ENCODE data around the gene TMPRSS11F. TPM values are rescaled to one million over a fixed set of nuclear protein-coding genes. Genes with fewer than 3 reads are reported as not detected.

Gene TMPRSS11F
- total RNA-seq, 1 donor: not detected

DNA sequence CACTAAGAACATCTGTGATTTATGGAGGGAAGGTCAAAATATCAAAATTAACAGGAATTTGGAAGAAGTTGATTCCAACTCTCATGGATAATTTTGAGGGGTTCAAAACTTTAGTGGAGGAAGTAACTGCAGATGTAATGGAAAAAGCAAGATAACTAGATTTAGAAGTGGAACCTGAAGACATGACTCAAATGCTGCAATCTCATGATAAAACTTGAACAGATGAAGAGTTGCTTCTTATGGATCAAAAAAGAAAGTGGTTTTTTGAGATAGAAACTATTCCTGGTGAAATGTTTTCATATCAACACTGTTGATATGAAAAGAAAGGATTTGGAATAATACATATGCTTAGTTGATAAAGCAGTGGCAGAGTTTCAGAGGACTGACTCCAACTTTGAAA, 9.7 kb downstream of the TMPRSS11F start:
- TF ChIP-seq, protein P1, sequence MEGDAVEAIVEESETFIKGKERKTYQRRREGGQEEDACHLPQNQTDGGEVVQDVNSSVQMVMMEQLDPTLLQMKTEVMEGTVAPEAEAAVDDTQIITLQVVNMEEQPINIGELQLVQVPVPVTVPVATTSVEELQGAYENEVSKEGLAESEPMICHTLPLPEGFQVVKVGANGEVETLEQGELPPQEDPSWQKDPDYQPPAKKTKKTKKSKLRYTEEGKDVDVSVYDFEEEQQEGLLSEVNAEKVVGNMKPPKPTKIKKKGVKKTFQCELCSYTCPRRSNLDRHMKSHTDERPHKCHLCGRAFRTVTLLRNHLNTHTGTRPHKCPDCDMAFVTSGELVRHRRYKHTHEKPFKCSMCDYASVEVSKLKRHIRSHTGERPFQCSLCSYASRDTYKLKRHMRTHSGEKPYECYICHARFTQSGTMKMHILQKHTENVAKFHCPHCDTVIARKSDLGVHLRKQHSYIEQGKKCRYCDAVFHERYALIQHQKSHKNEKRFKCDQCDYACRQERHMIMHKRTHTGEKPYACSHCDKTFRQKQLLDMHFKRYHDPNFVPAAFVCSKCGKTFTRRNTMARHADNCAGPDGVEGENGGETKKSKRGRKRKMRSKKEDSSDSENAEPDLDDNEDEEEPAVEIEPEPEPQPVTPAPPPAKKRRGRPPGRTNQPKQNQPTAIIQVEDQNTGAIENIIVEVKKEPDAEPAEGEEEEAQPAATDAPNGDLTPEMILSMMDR (IDR thresholded peaks at IDR 0.05; ENCODE audit: extremely low read depth, low read depth, low read length): no peak
- Histone ChIP-seq H3K79me2 (ENCODE audit: insufficient read depth, low read length) (no peaks in the 10 kb centered on the region), H2AFZ (ENCODE audit: low read length) (no peak overlapping the region), H3K36me3 (ENCODE audit: insufficient read depth, low read length) (no peaks in the 10 kb centered on the region), H3K4me2 (ENCODE audit: insufficient read depth, low read length) (no peak overlapping the region), H3K9me3 (ENCODE audit: low read depth, low read length) (no peaks in the 10 kb centered on the region), H3K27ac (ENCODE audit: low read depth, low read length) (no peak overlapping the region), H4K20me1 (ENCODE audit: insufficient read depth, low read length) (no peaks in the 10 kb centered on the region), H3K4me1 (ENCODE audit: insufficient read depth, low read length) (no peaks in the 10 kb centered on the region), H3K4me3 (ENCODE audit: insufficient read depth, low read length) (no peak overlapping the region), H3K27me3 (ENCODE audit: insufficient read depth, low read length) (no peaks in the 10 kb centered on the region)
- DNase-seq (ENCODE audit: insufficient read length, low spot score, missing footprints): no peak

DNA sequence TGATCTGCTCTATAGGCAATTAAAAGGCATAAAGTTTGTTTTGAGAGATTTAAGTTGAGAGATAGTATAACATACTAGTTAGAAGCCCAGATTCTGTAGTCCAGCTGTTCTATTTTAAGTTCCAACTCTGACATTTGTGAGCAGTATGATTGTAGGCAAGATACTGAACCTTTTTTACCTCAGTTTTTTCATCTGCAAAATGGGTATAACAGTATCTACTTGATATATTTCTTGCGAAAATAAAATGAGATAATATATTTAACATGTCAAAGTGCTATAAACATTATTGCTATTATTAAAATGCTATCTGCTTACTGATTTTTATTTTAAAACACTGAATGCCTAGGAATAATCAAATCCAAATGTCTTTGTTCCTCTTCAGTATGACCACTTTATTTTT, 19.2 kb downstream of the TMPRSS11F start:
- no peak overlapping the region for H3K27ac ChIP-seq (ENCODE audit: low read depth, low read length)
- no peak overlapping the region for H3K4me3 ChIP-seq (ENCODE audit: insufficient read depth, low read length)
- no peaks in the 10 kb centered on the region for H3K9me3 ChIP-seq (ENCODE audit: low read depth, low read length)
- no peaks in the 10 kb centered on the region for H3K27me3 ChIP-seq (ENCODE audit: insufficient read depth, low read length)
- H3K79me2 ChIP-seq (ENCODE audit: insufficient read depth, low read length): no peaks in the 10 kb centered on the region
- H4K20me1 ChIP-seq (ENCODE audit: insufficient read depth, low read length): no peaks in the 10 kb centered on the region
- H3K4me2 ChIP-seq (ENCODE audit: insufficient read depth, low read length): no peak overlapping the region
- no peak for DNase-seq (ENCODE audit: insufficient read length, low spot score, missing footprints)
- H3K36me3 ChIP-seq (ENCODE audit: insufficient read depth, low read length): no peaks in the 10 kb centered on the region
- H3K4me1 ChIP-seq (ENCODE audit: insufficient read depth, low read length): no peaks in the 10 kb centered on the region
- H2AFZ ChIP-seq (ENCODE audit: low read length): no peak overlapping the region
- TF ChIP-seq, protein P1 (IDR thresholded peaks at IDR 0.05; ENCODE audit: extremely low read depth, low read depth, low read length): no peak

DNA sequence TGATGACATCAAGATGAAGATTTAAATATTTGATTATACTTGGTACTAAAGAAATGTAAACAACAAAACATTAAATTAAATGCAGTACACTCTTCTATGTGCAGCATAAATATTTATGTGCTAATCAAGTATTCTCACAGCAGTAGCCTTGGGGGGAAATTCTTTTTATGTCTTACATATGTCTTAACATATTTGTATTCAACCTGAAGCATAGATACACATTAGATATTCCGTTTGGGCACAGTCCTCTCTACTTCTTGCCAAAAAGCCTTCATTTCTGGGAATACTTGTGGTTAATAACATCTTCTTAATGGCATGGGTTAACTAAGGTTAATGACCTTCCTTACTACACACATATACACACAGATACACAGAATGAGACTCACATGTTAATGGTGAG, 19.8 kb downstream of the TMPRSS11F start:
- no peaks in the 10 kb centered on the region for H3K79me2 ChIP-seq (ENCODE audit: insufficient read depth, low read length)
- no peak overlapping the region for H3K4me3 ChIP-seq (ENCODE audit: insufficient read depth, low read length)
- no peaks in the 10 kb centered on the region for H3K27me3 ChIP-seq (ENCODE audit: insufficient read depth, low read length)
- no peaks in the 10 kb centered on the region for H3K9me3 ChIP-seq (ENCODE audit: low read depth, low read length)
- no peak for DNase-seq (ENCODE audit: insufficient read length, low spot score, missing footprints)
- H3K36me3 ChIP-seq (ENCODE audit: insufficient read depth, low read length): no peaks in the 10 kb centered on the region
- H4K20me1 ChIP-seq (ENCODE audit: insufficient read depth, low read length): no peaks in the 10 kb centered on the region
- H2AFZ ChIP-seq (ENCODE audit: low read length): no peak overlapping the region
- H3K4me2 ChIP-seq (ENCODE audit: insufficient read depth, low read length): no peak overlapping the region
- TF ChIP-seq, protein P1 (IDR thresholded peaks at IDR 0.05; ENCODE audit: extremely low read depth, low read depth, low read length): no peak
- H3K27ac ChIP-seq (ENCODE audit: low read depth, low read length): no peak overlapping the region
- no peaks in the 10 kb centered on the region for H3K4me1 ChIP-seq (ENCODE audit: insufficient read depth, low read length)

DNA sequence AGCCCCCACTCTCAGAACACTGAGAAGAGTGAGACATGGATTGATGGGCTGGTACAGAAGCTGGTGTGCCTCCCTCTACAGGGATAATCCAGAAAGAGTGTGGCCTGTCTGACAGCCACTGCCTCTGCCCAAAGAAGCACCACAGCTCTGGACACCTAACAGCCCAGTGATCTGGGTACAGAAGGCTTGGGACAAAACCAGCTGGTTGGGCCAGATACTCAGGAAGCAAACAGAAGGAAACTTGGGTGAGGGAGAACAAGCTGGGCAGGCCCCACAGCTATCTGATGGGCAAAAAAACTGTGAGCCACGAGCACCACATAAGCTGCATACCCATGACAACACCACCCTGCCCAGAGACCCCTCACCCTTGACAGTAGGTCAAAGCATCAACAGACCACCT, 46.9 kb downstream of the TMPRSS11F start:
- Histone ChIP-seq H3K9me3 (ENCODE audit: low read depth, low read length) (no peaks in the 10 kb centered on the region), H3K4me2 (ENCODE audit: insufficient read depth, low read length) (no peak overlapping the region), H3K27me3 (ENCODE audit: insufficient read depth, low read length) (no peaks in the 10 kb centered on the region), H3K36me3 (ENCODE audit: insufficient read depth, low read length) (no peaks in the 10 kb centered on the region), H3K27ac (ENCODE audit: low read depth, low read length) (no peak overlapping the region), H2AFZ (ENCODE audit: low read length) (no peak overlapping the region), H3K4me3 (ENCODE audit: insufficient read depth, low read length) (no peak overlapping the region), H3K79me2 (ENCODE audit: insufficient read depth, low read length) (no peaks in the 10 kb centered on the region), H3K4me1 (ENCODE audit: insufficient read depth, low read length) (no peaks in the 10 kb centered on the region), H4K20me1 (ENCODE audit: insufficient read depth, low read length) (no peaks in the 10 kb centered on the region)
- TF ChIP-seq, protein P1 (IDR thresholded peaks at IDR 0.05; ENCODE audit: extremely low read depth, low read depth, low read length): no peak
- DNase-seq (ENCODE audit: insufficient read length, low spot score, missing footprints): no peak
